ENCODE results near the gene KIF3A.
A peak's percentile ranks its signal among the peaks of the same experiment; 100 is the strongest.

KIF3A gene

DNA sequence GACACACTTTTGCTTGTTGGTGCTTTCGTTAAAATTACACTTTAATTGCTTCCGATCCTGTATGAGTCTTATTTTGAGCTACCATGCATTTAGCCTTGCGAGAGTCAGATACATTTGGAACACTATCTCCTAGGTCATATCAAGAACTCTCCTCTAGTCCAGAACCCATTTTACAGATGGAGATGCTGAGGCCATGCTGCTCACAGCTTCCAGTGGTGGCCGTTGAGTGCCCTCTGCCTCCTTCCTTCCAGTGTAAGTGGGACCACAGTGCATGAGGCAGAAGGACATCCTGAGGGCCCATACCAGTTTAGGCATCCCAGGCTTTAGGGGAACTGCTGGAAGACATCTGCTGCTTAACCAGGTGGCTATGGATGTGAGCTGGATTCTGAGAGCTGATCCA is 16.8 kb upstream of the KIF3A start:
- no peak overlapping the region for H3K4me3 ChIP-seq (ENCODE audit: low read length)
- DNase-seq (ENCODE audit: low read depth): no peak
- TF ChIP-seq, protein P1, sequence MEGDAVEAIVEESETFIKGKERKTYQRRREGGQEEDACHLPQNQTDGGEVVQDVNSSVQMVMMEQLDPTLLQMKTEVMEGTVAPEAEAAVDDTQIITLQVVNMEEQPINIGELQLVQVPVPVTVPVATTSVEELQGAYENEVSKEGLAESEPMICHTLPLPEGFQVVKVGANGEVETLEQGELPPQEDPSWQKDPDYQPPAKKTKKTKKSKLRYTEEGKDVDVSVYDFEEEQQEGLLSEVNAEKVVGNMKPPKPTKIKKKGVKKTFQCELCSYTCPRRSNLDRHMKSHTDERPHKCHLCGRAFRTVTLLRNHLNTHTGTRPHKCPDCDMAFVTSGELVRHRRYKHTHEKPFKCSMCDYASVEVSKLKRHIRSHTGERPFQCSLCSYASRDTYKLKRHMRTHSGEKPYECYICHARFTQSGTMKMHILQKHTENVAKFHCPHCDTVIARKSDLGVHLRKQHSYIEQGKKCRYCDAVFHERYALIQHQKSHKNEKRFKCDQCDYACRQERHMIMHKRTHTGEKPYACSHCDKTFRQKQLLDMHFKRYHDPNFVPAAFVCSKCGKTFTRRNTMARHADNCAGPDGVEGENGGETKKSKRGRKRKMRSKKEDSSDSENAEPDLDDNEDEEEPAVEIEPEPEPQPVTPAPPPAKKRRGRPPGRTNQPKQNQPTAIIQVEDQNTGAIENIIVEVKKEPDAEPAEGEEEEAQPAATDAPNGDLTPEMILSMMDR (conservative IDR thresholded peaks at IDR 0.05; ENCODE audit: low read depth, low read length): no peak

DNA sequence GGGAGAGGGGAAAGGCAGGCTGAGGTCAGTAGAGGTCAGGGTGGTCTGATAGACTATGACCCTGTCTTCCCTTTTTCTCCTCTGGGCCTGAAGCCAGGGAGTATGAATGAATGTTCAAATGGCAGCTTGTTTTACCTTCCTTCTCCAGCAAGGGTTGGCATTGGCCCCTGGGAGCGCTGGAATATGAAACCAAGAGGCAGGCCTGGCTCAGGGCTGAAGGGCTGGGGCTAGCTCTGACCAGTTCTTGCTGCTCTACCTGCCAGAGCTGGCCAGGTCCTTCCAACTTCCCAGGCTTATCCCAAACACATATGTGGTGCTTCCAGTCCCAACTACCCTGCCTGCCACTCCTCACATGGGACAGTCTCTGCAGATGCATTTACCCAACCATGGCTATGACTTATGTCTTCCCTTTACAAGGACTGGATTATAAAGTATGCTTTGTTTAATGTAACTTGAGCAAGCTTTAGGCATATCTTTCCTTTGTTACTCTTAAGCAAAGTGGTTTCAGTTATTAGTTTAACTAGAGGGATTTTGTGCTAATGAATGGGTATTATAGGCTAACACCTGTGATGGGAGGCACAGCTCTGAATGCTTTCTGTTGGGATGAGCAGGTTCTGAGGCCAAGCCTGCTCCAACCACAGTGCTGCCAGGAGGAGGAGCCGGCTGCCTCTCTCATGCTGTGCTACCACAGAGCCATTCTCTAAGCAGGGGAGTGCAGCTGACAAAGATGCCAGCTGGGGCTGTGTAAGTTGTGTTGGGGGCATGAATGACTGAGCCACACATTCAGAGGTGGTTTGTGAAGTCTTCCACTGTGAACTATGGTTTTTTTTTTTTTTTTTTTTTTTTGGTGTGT is 16.0 kb upstream of the KIF3A start:
- no peak for DNase-seq (ENCODE audit: low read depth)

DNA sequence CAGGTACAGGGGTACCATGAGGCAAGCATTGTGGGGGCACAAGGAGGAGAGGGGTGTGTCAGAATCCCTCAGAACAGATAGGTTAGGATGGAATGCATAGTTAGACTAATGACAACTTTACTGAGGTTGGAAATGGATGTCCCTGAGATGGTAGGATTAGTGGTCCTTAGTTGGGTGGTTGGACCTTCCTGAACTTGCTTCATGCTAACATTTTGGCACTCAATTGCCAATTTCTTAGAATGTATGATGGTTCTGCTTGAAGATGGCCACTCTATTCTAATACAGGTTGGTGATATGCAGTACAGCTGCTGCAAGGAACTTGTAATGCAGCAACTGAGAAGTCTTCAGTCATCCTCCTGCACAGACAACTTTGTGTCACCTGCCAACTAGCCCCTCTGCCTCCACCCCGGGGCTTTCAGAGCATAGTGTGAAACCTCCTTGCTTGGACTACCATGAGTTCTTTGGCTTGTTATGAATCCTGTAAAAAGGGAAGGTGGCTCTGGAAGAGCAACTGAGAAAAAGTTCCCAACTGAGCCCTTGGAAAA is 15.3 kb upstream of the KIF3A start:
- H3K4me3 ChIP-seq (ENCODE audit: low read length): no peak overlapping the region
- no peak for DNase-seq (ENCODE audit: low read depth)
- TF ChIP-seq, protein P1 (conservative IDR thresholded peaks at IDR 0.05; ENCODE audit: low read depth, low read length): no peak

More for the DNA sequence above, 16.0 kb upstream of the KIF3A start:
- no peak overlapping the region for H3K4me3 ChIP-seq (ENCODE audit: low read length)
- TF ChIP-seq, protein P1 (conservative IDR thresholded peaks at IDR 0.05; ENCODE audit: low read depth, low read length): peak; percentile 31

DNA sequence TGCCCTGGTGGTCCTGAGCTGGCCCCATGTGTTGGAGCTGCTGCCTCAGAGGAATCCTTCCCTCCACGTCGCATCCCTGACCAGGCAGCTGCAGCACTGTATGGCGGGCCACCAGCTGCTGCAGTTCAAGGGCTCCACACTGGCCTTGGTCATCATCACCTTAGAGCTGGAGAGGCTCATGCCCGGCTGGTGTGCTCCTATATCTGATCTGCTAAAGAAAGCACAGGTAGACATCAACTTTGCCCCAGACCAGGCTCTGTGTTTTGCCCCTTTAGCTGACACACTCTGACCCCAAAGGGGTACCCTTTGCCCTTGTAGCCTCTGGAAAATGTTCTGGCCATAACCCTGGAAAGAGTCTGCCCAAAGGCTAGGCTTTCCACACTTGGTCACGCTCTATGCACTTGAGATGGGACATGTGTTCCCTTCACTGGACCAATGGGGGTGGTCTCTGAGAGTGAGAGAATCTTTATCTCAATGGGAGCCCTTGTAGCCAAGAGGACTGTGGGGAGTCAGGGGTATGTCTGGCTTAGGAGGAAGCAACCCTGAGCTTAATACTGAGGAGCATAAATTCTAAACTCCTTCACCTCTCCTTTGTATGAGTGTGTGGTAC is 14.7 kb upstream of the KIF3A start:
- TF ChIP-seq, protein P1 (conservative IDR thresholded peaks at IDR 0.05; ENCODE audit: low read depth, low read length): no peak
- no peak for DNase-seq (ENCODE audit: low read depth)
- no peak overlapping the region for H3K4me3 ChIP-seq (ENCODE audit: low read length)

DNA sequence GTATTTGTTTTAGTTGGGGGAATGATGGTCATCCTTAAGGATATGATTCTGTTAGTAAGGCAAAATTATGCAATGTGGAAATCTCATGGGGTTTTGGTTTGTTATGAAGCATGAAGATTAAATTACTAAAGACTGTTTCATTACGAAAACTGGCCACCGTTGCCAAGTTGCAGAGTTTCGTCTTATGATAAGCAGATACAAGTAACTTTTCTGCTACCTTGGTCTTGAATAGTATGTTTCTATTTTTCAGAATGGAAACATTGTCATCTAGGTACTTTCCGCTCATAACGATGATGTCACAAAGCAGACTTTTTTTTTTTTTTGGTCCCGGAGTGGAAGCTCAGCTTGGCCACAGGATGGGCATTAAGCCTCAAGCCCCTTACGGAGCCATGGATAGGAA is 14.1 kb upstream of the KIF3A start:
- DNase-seq (ENCODE audit: low read depth): no peak
- TF ChIP-seq, protein P1 (conservative IDR thresholded peaks at IDR 0.05; ENCODE audit: low read depth, low read length): no peak
- H3K4me3 ChIP-seq (ENCODE audit: low read length): no peak overlapping the region

DNA sequence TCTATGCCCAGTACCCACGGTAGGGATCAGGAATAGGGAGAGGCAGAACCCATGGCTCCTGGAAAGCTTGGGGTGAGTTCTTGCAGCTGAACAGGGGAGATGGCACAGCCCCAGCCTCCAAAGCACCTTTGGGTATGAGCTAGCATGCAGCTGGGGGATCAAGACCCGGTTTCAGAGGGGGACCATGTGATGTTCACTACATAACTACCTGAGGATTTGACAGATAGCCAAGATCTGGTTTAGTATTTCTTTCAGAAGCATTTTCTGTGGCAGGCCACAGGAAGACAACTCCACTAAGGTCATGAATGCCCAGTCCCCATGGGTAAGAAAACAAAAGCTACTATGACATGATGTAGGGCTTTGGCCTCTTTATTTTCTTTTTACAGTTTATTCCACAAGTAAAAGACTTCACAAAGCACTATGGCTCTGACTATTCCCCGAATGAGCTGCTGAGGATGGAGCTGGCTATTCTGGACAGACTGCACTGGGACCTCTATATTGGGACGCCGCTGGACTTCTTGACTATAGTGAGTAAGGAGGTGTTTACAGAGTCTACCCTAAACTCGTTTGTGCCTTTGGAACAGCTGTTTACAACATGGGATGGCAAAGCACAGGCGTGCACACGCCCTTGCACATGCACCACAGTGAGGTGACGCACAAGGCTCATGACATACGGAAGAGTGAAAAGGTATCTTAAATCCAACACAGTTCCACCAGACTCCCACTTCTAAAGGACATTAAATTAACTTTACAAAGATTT is 13.3 kb upstream of the KIF3A start:
- H3K4me3 ChIP-seq (ENCODE audit: low read length): no peak overlapping the region
- TF ChIP-seq, protein P1 (conservative IDR thresholded peaks at IDR 0.05; ENCODE audit: low read depth, low read length): no peak
- DNase-seq (ENCODE audit: low read depth): no peak
